K562 (cell line): ENCODE data around the gene GRXCR2.

Source experiments
- FOXK1 ChIP-seq: sonication (generic); formaldehyde crosslinking; IDR thresholded peaks from 2 replicates; pipeline ENCODE4 v1.8.0; 2022; ENCODE audit warnings: missing genetic modification reagents, mild to moderate bottlenecking, borderline replicate concordance
- HNRNPH1 ChIP-seq: fragments of 200-400 bp; formaldehyde crosslinking; optimal IDR thresholded peaks from 2 replicates; pipeline ENCODE3; 2017; ENCODE audit warnings: low read depth, mild to moderate bottlenecking, low read length, moderate library complexity
- MCM2 ChIP-seq: fragments of 450-650 bp; IDR thresholded peaks from 2 replicates; pipeline ENCODE4 v1.6.1; 2017; ENCODE audit warnings: low read depth, mild to moderate bottlenecking
- POLR2AphosphoS5 ChIP-seq: IDR thresholded peaks from 2 replicates; pipeline ENCODE4 v1.6.1; 2011; ENCODE audit warnings: mild to moderate bottlenecking, low read depth, low read length, moderate library complexity; ENCODE audit not compliant: control insufficient read depth, insufficient read depth
- SP2 ChIP-seq: IDR thresholded peaks from 2 replicates; pipeline ENCODE4 v1.6.1; 2011; ENCODE audit warnings: mild to moderate bottlenecking, low read depth, low read length, moderate library complexity; ENCODE audit not compliant: poor library complexity, severe bottlenecking; ENCODE audit errors: extremely low read depth
- TCF7L2 ChIP-seq: fragments of 150-350 bp; IDR thresholded peaks from 2 replicates; pipeline ENCODE4 v1.6.1; 2016; ENCODE audit warnings: low read depth, mild to moderate bottlenecking, low read length, moderate library complexity
- ZNF507 ChIP-seq: conservative IDR thresholded peaks from 2 replicates; pipeline ENCODE4 v1.6.1; 2017; ENCODE audit warnings: missing genetic modification characterization, missing compliant biosample characterization
- TF ChIP-seq, protein P1 (sequence below), 3 experiments: IDR thresholded peaks in 2 of 3; conservative IDR thresholded peaks in 1 of 3; 2 replicates each; pipeline ENCODE4 v1.5.1; 2011 to 2012; ENCODE audit warnings: low read length in 3 of 3, mild to moderate bottlenecking in 3 of 3, control low read depth in 2 of 3, improper control_type of control experiment in 1 of 3, inconsistent platforms in 1 of 3, low read depth in 1 of 3, mixed read lengths in 1 of 3, moderate library complexity in 1 of 3; ENCODE audit not compliant: insufficient read depth in 2 of 3
- TF ChIP-seq, protein P2 (sequence below): sonication (generic); formaldehyde crosslinking; IDR thresholded peaks from 2 replicates; pipeline ENCODE4 v1.8.1; 2022; ENCODE audit warnings: missing genetic modification reagents

DNA sequence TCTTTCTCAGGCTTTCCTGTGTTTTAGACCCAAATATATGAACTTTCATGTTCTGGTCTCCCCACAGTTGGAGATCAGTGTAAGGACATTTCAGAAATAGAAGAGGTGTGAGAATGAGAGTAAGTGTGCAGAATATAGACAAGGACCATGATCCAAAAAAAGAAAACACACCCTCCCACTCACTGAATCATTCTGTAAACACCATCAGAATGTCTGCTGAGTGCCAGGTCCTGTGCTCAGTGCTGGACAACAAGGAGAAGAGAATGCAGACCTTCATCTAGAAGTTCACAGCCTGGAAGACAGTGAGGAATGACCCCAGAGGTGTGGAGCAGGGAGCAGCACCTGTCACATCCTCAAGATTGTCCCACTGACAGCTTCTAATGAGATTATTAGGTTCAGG is 44.5 kb upstream of the GRXCR2 start:
- TF ChIP-seq POLR2AphosphoS5 (no peak), SP2 (no peak), FOXK1 (CRISPR knock-in tag) (no peak), MCM2 (no peak), ZNF507 (tag) (no peak), TCF7L2 (no peak), HNRNPH1 (no peak)
- TF ChIP-seq, protein P1, sequence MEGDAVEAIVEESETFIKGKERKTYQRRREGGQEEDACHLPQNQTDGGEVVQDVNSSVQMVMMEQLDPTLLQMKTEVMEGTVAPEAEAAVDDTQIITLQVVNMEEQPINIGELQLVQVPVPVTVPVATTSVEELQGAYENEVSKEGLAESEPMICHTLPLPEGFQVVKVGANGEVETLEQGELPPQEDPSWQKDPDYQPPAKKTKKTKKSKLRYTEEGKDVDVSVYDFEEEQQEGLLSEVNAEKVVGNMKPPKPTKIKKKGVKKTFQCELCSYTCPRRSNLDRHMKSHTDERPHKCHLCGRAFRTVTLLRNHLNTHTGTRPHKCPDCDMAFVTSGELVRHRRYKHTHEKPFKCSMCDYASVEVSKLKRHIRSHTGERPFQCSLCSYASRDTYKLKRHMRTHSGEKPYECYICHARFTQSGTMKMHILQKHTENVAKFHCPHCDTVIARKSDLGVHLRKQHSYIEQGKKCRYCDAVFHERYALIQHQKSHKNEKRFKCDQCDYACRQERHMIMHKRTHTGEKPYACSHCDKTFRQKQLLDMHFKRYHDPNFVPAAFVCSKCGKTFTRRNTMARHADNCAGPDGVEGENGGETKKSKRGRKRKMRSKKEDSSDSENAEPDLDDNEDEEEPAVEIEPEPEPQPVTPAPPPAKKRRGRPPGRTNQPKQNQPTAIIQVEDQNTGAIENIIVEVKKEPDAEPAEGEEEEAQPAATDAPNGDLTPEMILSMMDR (IDR thresholded peaks at IDR 0.05 in 2 of 3, conservative IDR thresholded peaks at IDR 0.05 in 1 of 3; ENCODE audit: insufficient read depth in 2 of 3, low read depth in 1 of 3, low read length in 3 of 3) = no peak
- TF ChIP-seq, protein P2, sequence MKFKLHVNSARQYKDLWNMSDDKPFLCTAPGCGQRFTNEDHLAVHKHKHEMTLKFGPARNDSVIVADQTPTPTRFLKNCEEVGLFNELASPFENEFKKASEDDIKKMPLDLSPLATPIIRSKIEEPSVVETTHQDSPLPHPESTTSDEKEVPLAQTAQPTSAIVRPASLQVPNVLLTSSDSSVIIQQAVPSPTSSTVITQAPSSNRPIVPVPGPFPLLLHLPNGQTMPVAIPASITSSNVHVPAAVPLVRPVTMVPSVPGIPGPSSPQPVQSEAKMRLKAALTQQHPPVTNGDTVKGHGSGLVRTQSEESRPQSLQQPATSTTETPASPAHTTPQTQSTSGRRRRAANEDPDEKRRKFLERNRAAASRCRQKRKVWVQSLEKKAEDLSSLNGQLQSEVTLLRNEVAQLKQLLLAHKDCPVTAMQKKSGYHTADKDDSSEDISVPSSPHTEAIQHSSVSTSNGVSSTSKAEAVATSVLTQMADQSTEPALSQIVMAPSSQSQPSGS (CRISPR knock-in tag) = no peak
